ENCODE data around the gene SMAP2. TPM values are rescaled to one million over a fixed set of nuclear protein-coding genes. Genes with fewer than 3 reads are reported as not detected.

SMAP2 gene
- total and polyA plus RNA-seq, 5 experiments from 2014 or later = 154 to 506 (median 297) TPM

- no peak overlapping the region for H3K4me3 Mint-ChIP-seq
- no peak for DNase-seq
- no peaks in the 10 kb centered on the region for H3K9me3 Mint-ChIP-seq
- H3K27ac Mint-ChIP-seq = no peak overlapping the region
- no peak for ATAC-seq
- no peaks in the 10 kb centered on the region for H3K36me3 Mint-ChIP-seq
- H3K4me1 Mint-ChIP-seq = peaks cover 9 to 25% (median 12%) of the 10 kb centered on the region in 4 donors
- H3K27me3 Mint-ChIP-seq = no peaks in the 10 kb centered on the region
- POLR2A ChIA-PET = interaction anchor here (1.4 kb wide), 1 partner anchor 22 kb away, joined by 5 read pairs; the partner anchor contains the start of gene SMAP2
These were observed 22.4 kb upstream of the SMAP2 start for GRCh38 chr1:40351124-40351523.

- peaks cover 9 to 27% (median 12%) of the 10 kb centered on the region in 4 donors for H3K4me1 Mint-ChIP-seq
- no peak for ATAC-seq
- H3K9me3 Mint-ChIP-seq = no peaks in the 10 kb centered on the region
- H3K27ac Mint-ChIP-seq = peak overlapping the region in 3 of 10 donors; percentile 25 to 56 (median 56)
- H3K36me3 Mint-ChIP-seq = no peaks in the 10 kb centered on the region
- no peak for DNase-seq
- no peak overlapping the region for H3K4me3 Mint-ChIP-seq
- H3K27me3 Mint-ChIP-seq = no peaks in the 10 kb centered on the region
- POLR2A ChIA-PET = interaction anchor here (1.4 kb wide), 1 partner anchor 21 kb away, joined by 5 read pairs; the partner anchor contains the start of gene SMAP2
These were observed 21.4 kb upstream of the SMAP2 start for GRCh38 chr1:40352126-40352525.

- H3K36me3 Mint-ChIP-seq = no peaks in the 10 kb centered on the region
- no peak overlapping the region for H3K4me3 Mint-ChIP-seq
- H3K9me3 Mint-ChIP-seq = no peaks in the 10 kb centered on the region
- ATAC-seq = no peak
- peaks cover 9 to 24% (median 12%) of the 10 kb centered on the region in 4 donors for H3K4me1 Mint-ChIP-seq
- DNase-seq = no peak
- peak overlapping the region in 2 of 10 donors; percentile 7 to 62 for H3K27ac Mint-ChIP-seq
- POLR2A ChIA-PET = no interaction called here
- no peaks in the 10 kb centered on the region for H3K27me3 Mint-ChIP-seq
These were observed 20.4 kb upstream of the SMAP2 start for GRCh38 chr1:40353082-40353481.

- POLR2A ChIA-PET = no interaction called here
- ATAC-seq = no peak
These were observed 15.9 kb upstream of the SMAP2 start for GRCh38 chr1:40357625-40358024.

GRCh38 chr1:40360631-40361030, 12.9 kb upstream of the SMAP2 start:
- no peak for DNase-seq
- Mint-ChIP-seq H3K9me3 (peaks cover 0 to 12% (median 4%) of the 10 kb centered on the region in 9 donors), H3K4me3 (no peak overlapping the region), H3K27me3 (no peaks in the 10 kb centered on the region), H3K36me3 (peaks cover 0 to 7% (median 0%) of the 10 kb centered on the region in 3 donors), H3K27ac (no peak overlapping the region), H3K4me1 (peaks cover 12 to 18% (median 13%) of the 10 kb centered on the region in 4 donors)
- no peak for ATAC-seq
- POLR2A ChIA-PET = interaction anchor here (1.2 kb wide), 1 partner anchor 13 kb away, joined by 3 read pairs; the partner anchor contains the start of gene SMAP2

More at GRCh38 chr1:40357625-40358024, 15.9 kb upstream of the SMAP2 start:
- no peaks in the 10 kb centered on the region for H3K27me3 Mint-ChIP-seq
- H3K4me3 Mint-ChIP-seq = no peak overlapping the region
- H3K4me1 Mint-ChIP-seq = peaks cover 4 to 14% (median 13%) of the 10 kb centered on the region in 4 donors
- H3K36me3 Mint-ChIP-seq = peaks cover 0 to 7% (median 0%) of the 10 kb centered on the region in 3 donors
- H3K9me3 Mint-ChIP-seq = peaks cover 0 to 12% (median 4%) of the 10 kb centered on the region in 9 donors
- DNase-seq = no peak
- no peak overlapping the region for H3K27ac Mint-ChIP-seq

- H3K4me3 Mint-ChIP-seq = no peak overlapping the region
- H3K27ac Mint-ChIP-seq = no peak overlapping the region
- peaks cover 0 to 12% (median 4%) of the 10 kb centered on the region in 9 donors for H3K9me3 Mint-ChIP-seq
- H3K36me3 Mint-ChIP-seq = peaks cover 0 to 7% (median 0%) of the 10 kb centered on the region in 3 donors
- POLR2A ChIA-PET = interaction anchor here (0.5 to 1.2 kb wide), 3 partner anchors 13 to 23 kb away, joined by 3 read pairs; partner anchors contain the start of gene SMAP2
- ATAC-seq (no peak), DNase-seq (no peak)
- peaks cover 8 to 18% (median 12%) of the 10 kb centered on the region in 4 donors for H3K4me1 Mint-ChIP-seq
- no peaks in the 10 kb centered on the region for H3K27me3 Mint-ChIP-seq
These were observed 12.3 kb upstream of the SMAP2 start for GRCh38 chr1:40361201-40361600.

GRCh38 chr1:40361637-40362036, 11.9 kb upstream of the SMAP2 start:
- DNase-seq (no peak), ATAC-seq (no peak)
- Mint-ChIP-seq H3K4me3 (no peak overlapping the region), H3K36me3 (peaks cover 0 to 7% (median 0%) of the 10 kb centered on the region in 3 donors), H3K27me3 (no peaks in the 10 kb centered on the region), H3K9me3 (peaks cover 0 to 12% (median 4%) of the 10 kb centered on the region in 9 donors), H3K4me1 (peaks cover 8 to 17% (median 12%) of the 10 kb centered on the region in 4 donors), H3K27ac (peak overlapping the region in 2 of 10 donors; percentile 55 to 56)
- POLR2A ChIA-PET = interaction anchor here (0.5 to 1.2 kb wide), 3 partner anchors 12 to 23 kb away, joined by 3 read pairs; partner anchors contain the start of gene SMAP2

GRCh38 chr1:40362199-40362598, 11.3 kb upstream of the SMAP2 start:
- ATAC-seq = no peak
- no peak for DNase-seq
- Mint-ChIP-seq H3K9me3 (peaks cover 0 to 12% (median 4%) of the 10 kb centered on the region in 9 donors), H3K4me3 (no peak overlapping the region), H3K36me3 (peaks cover 0 to 7% (median 0%) of the 10 kb centered on the region in 3 donors), H3K27ac (no peak overlapping the region), H3K4me1 (peaks cover 8 to 16% (median 12%) of the 10 kb centered on the region in 4 donors), H3K27me3 (no peaks in the 10 kb centered on the region)
- POLR2A ChIA-PET = interaction anchor here (1.1 kb wide), 1 partner anchor 24 kb away, joined by 3 read pairs; no protein-coding TSS in a partner anchor

GRCh38 chr1:40362699-40363098, 10.8 kb upstream of the SMAP2 start:
- POLR2A ChIA-PET = no interaction called here
- Mint-ChIP-seq H3K27me3 (no peaks in the 10 kb centered on the region), H3K36me3 (peaks cover 0 to 7% (median 0%) of the 10 kb centered on the region in 3 donors), H3K9me3 (peaks cover 0 to 12% (median 4%) of the 10 kb centered on the region in 9 donors), H3K27ac (peak overlapping the region in 1 of 10 donors; percentile 27), H3K4me3 (no peak overlapping the region), H3K4me1 (peaks cover 8 to 16% (median 12%) of the 10 kb centered on the region in 4 donors)
- ATAC-seq (no peak), DNase-seq (no peak)

- H3K4me1 Mint-ChIP-seq = peaks cover 8 to 16% (median 12%) of the 10 kb centered on the region in 4 donors
- H3K4me3 Mint-ChIP-seq = no peak overlapping the region
- POLR2A ChIA-PET = interaction anchor here (0.6 kb wide), 1 partner anchor 178 kb away, joined by 3 read pairs; no protein-coding TSS in a partner anchor
- peak overlapping the region in 4 of 10 donors; percentile 10 to 72 (median 61) for H3K27ac Mint-ChIP-seq
- peaks cover 0 to 11% (median 4%) of the 10 kb centered on the region in 9 donors for H3K9me3 Mint-ChIP-seq
- no peaks in the 10 kb centered on the region for H3K27me3 Mint-ChIP-seq
- ATAC-seq = peak; percentile 77 to 80
- H3K36me3 Mint-ChIP-seq = peaks cover 0 to 7% (median 0%) of the 10 kb centered on the region in 3 donors
- no peak for DNase-seq
These were observed 9.8 kb upstream of the SMAP2 start for GRCh38 chr1:40363721-40364120.

GRCh38 chr1:40371707-40372258, 1.7 kb upstream of the SMAP2 start:
- POLR2A ChIA-PET = interaction anchor here (12.5 kb wide), 1 partner anchor 17 kb away, joined by 384 read pairs; no protein-coding TSS in a partner anchor
- Mint-ChIP-seq H3K27me3 (peaks cover 0 to 5% (median 0%) of the 10 kb centered on the region in 5 donors), H3K36me3 (peaks cover 5 to 18% (median 10%) of the 10 kb centered on the region in 3 donors), H3K27ac (peak overlapping the region in 8 of 10 donors; percentile 1 to 100 (median 34)), H3K4me3 (peak overlapping the region in 4 of 10 donors; percentile 10 to 46 (median 38)), H3K9me3 (peaks cover 0 to 5% (median 0%) of the 10 kb centered on the region in 9 donors), H3K4me1 (peaks cover 17 to 41% (median 35%) of the 10 kb centered on the region in 4 donors)
- DNase-seq = no peak
- ATAC-seq = no peak

GRCh38 chr1:40372658-40373322, 737 bp upstream of the SMAP2 start:
- peaks cover 21 to 50% (median 45%) of the 10 kb centered on the region in 4 donors for H3K4me1 Mint-ChIP-seq
- peak overlapping the region; percentile 76 to 100 (median 90) for H3K4me3 Mint-ChIP-seq
- POLR2A ChIA-PET = interaction anchor here (0.6 to 12.5 kb wide), 13 partner anchors 7 to 232 kb away, joined by 3 to 384 read pairs (median 7); partner anchors contain the start of gene COL9A2
- DNase-seq (peak in 1 of 10 donors; percentile 22), ATAC-seq (no peak)
- peak overlapping the region; percentile 79 to 100 (median 96) for H3K27ac Mint-ChIP-seq
- H3K36me3 Mint-ChIP-seq = peaks cover 5 to 27% (median 15%) of the 10 kb centered on the region in 3 donors
- H3K9me3 Mint-ChIP-seq = peaks cover 0 to 5% (median 0%) of the 10 kb centered on the region in 9 donors
- peaks cover 0 to 5% (median 0%) of the 10 kb centered on the region in 5 donors for H3K27me3 Mint-ChIP-seq
